Cardiac fibroblast (primary cell): Measurements from ENCODE around the gene PAQR3.

Source experiments
- DNase-seq, 2 donors: peaks; one replicate each; pipeline versions ENCODE4 v3.0.0 to v3.0.0-alpha.2; 2010; ENCODE audit warnings: low read depth in 2 of 2
- H3K4me3 ChIP-seq, 2 donors: replicated peaks in 1 of 2; 1 replicate in 1 of 2; 2 replicates in 1 of 2; pipeline ENCODE4 v1.5.1; 2011; ENCODE audit warnings: low read depth in 2 of 2, low read length in 2 of 2, mild to moderate bottlenecking in 2 of 2, moderate library complexity in 1 of 2
- TF ChIP-seq, protein P1 (sequence below): IDR thresholded peaks from one replicate; pipeline ENCODE4 v1.5.1; 2011; ENCODE audit warnings: low read depth, mild to moderate bottlenecking, low read length, inconsistent platforms

Gene PAQR3

DNA sequence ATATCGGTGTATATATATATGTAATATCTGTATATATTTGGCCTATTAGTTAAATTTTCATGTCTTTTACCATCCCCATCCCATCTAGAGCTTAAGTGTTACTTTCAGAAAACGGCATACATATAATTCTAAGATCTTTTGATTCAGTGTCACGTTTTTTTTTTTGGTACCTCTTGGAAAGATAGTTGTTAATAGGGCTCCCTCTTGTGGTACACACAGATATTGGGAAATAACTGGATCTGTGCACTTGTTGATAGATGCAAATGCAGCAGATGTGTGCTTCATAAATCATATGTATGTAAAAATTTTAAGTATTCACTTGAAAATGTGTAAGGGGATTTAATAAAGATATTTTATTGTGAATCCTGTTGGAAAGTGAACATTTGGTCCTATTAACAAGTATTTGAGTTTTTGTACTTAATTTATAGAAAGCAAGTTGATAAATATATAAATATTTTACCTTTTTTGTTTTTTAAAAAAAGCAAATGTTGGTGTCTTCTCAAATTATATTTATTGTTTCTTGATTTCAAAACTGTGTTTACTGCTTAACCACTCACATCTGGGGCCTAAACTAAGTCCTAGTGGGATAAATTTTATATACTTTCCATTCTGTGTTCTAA is 74.7 kb downstream of the PAQR3 start:
- peak; percentile 90 to 91 for DNase-seq
- H3K4me3 ChIP-seq = no peak overlapping the region
- TF ChIP-seq, protein P1, sequence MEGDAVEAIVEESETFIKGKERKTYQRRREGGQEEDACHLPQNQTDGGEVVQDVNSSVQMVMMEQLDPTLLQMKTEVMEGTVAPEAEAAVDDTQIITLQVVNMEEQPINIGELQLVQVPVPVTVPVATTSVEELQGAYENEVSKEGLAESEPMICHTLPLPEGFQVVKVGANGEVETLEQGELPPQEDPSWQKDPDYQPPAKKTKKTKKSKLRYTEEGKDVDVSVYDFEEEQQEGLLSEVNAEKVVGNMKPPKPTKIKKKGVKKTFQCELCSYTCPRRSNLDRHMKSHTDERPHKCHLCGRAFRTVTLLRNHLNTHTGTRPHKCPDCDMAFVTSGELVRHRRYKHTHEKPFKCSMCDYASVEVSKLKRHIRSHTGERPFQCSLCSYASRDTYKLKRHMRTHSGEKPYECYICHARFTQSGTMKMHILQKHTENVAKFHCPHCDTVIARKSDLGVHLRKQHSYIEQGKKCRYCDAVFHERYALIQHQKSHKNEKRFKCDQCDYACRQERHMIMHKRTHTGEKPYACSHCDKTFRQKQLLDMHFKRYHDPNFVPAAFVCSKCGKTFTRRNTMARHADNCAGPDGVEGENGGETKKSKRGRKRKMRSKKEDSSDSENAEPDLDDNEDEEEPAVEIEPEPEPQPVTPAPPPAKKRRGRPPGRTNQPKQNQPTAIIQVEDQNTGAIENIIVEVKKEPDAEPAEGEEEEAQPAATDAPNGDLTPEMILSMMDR = peak; percentile 57

- H3K4me3 ChIP-seq = no peak overlapping the region
- TF ChIP-seq, protein P1 = no peak
Measured at GRCh38 chr4:78863991-78864390, 75.2 kb downstream of the PAQR3 start.

GRCh38 chr4:78863254-78863869 is 75.9 kb downstream of the PAQR3 start:
- TF ChIP-seq, protein P1 = no peak
- DNase-seq = no peak
- no peak overlapping the region for H3K4me3 ChIP-seq

More at GRCh38 chr4:78863991-78864390, 75.2 kb downstream of the PAQR3 start:
- no peak for DNase-seq

DNA sequence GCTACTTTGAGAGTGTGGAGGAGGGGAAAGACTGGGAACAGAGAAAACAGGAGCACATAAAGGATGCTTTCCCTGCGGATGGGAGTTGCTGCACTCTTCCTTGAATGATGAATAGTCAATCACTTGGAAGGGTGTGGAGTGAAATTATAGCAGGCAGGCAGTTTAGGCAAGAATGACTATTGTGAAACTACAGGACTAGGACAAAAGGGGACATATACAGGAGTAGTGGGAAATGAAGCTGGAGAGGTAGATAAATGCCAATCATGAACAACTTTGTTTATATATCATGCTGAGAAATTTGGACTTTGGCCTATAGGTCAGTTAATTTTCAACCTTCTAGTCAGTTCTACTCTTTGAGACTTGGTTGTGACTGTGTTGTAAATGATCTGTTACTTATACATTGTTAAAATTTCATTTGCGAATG is 76.9 kb downstream of the PAQR3 start:
- TF ChIP-seq, protein P1 = no peak
- no peak for DNase-seq
- no peak overlapping the region for H3K4me3 ChIP-seq
